GM20431 (cell line): ENCODE measurements around the gene LARP1.
"Not testable (repeated sequence)": the region's sequence is repeated elsewhere in the genome, so short reads cannot be mapped to it uniquely, and the experiment has no call there.

Experiments
- in situ Hi-C: fragments of 300-500 bp; cut with MseI, MboI; formaldehyde crosslinking; loops from one replicate; pipeline ENCODE4 v1.15.0; 2020; ENCODE audit warnings: low sequenced_read_pairs; ENCODE audit not compliant: unreplicated experiment

LARP1 gene

DNA sequence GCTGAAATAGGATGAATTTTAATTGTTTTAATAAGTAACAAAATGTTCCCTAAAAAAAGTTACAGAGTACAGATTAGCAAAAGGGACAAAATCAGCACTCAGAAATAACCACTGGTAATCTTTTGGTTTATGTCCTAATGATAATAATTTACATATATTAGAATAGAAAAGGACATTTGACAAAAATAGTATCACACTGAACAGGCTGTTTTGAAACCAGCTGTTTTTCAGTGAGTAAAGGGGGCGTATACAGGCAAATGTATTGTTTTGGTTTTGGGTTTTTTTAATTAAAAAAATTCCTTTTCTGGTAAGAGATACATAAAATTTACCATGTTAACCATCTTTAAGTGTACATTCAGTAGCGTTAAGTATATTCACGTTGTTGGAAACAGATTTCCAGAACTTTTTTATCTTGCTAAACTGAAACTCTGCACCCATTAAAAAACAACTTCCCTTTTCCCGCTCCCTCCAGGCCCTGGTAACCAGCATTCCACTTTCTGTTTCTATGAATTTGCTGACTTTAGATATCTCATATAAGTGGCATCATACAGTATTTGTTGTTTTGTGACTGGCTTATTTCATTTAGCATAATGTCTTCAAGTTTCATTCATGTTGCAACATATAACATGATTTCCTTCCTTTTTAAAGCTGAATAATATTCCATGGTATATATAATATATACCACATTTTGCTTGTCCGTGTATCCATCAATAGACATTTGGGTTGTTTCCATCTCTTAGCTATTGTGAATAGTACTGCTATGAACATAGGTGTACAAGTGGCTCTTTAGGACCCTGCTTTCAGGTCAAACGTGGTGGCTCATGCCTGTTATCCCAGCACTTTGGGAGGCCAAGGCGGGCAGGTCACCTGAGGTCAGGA is 20.6 kb upstream of the LARP1 start:
- in situ Hi-C loops = no loop called here

GRCh38 chr5:154735362-154735761 is 19.8 kb upstream of the LARP1 start:
- in situ Hi-C loops = not testable (repeated sequence)

- in situ Hi-C loops = not testable (repeated sequence)
Measured at GRCh38 chr5:154736372-154736771, 18.8 kb upstream of the LARP1 start.

GRCh38 chr5:154737667-154738320 is 17.4 kb upstream of the LARP1 start:
- in situ Hi-C loops = no loop called here

DNA sequence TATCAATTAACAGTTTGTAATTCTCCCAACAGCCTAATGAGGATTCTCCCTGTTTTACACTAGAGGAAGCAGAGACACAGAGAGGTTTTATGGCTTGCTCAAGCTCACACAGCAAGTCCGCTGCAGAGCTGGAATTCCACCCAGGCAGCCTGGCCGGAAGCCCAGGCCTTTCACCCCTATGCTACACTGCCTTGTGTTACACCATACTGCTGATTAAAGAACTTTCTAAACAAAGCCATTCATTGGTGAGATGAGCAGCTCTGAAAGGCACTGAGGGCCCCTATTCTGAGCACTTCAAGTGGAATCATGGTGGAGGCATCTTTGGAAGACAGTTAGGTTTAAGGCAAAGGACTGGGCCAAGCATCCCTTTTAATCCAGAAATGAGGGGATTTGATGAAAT is 14.7 kb upstream of the LARP1 start:
- in situ Hi-C loops = no loop called here

DNA sequence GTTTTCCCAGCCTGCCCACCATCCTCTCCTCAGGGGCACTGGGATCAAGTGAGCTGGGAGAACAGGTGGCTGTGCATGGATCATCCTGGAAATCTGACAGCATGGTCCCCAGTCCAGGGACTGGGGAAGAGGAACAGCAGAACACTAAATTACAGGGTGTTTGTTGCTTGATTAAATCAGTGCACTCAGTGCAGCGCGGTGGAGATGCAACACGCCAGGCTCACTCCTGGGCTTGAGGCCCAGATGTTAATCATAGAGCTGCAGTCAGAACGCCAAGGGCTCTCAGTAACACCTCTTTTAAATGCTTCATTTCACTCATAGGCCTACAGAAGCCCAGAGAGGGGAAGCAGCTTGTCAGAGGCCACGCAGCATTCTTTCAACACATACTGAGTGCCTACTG is 14.2 kb upstream of the LARP1 start:
- in situ Hi-C loops = no loop called here

GRCh38 chr5:154741415-154741814 is 13.8 kb upstream of the LARP1 start:
- in situ Hi-C loops = no loop called here

DNA sequence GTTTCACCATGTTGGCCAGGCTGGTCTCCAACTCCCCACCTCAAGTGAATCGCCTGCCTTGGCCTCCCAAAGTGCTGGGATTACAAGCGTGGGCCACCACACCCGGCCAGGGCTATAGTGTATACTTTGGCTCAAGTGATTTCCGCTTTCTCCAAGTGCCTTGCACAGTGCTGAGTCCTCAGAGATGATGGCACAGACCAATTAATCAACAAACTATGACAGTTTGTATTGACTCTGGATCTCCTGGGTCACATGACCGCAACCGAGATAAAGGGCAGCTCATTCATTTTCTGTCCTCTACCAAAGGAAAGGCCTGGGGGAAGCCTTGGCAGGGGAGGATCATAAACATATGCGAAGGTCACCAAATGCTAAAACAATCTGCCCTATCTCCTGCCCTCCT is 11.4 kb upstream of the LARP1 start:
- in situ Hi-C loops = no loop called here

DNA sequence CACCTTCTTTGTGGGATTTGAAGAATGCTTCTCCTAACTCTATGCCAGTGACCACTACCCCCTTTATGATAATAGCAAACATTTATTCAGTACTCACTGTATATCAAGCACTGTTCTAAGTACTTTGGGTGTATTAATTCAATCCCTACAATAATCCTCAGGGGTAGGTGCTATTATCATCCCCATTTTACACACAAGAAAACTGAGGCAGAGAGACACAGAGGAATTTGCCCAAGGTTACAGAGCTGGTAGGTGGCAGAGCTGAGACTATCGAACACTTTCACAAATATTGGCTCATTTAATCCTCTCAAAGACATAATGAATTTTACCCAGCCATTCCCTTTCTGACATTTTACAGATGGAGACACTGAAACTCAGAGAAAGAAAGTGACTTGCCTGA is 9.8 kb upstream of the LARP1 start:
- in situ Hi-C loops = no loop called here

DNA sequence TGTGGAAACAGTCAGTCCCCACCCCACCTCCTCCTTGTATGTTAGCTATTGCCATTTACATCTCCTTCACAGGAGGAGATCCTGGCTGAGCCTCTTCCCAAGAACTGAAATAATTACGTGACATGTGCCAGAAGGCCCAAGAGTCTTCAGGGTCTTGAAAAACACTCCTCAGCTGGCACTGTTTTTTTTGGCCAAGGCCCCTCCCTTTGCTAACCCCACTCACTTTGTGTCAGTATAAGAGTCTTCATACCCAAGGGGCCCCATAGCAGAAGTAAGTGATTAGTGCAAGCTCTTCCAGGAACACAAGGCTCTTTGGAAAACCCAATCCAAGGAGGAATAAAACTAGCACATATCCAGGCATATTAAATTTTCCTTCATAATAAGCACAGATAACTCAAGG is 5.7 kb upstream of the LARP1 start:
- in situ Hi-C loops = no loop called here

GRCh38 chr5:154750641-154751040 is 4.5 kb upstream of the LARP1 start:
- in situ Hi-C loops = not testable (repeated sequence)

- in situ Hi-C loops = no loop called here
Measured at GRCh38 chr5:154751854-154752253, 3.3 kb upstream of the LARP1 start.

- in situ Hi-C loops = no loop called here
Measured at GRCh38 chr5:154753792-154754191, 1.4 kb upstream of the LARP1 start.

DNA sequence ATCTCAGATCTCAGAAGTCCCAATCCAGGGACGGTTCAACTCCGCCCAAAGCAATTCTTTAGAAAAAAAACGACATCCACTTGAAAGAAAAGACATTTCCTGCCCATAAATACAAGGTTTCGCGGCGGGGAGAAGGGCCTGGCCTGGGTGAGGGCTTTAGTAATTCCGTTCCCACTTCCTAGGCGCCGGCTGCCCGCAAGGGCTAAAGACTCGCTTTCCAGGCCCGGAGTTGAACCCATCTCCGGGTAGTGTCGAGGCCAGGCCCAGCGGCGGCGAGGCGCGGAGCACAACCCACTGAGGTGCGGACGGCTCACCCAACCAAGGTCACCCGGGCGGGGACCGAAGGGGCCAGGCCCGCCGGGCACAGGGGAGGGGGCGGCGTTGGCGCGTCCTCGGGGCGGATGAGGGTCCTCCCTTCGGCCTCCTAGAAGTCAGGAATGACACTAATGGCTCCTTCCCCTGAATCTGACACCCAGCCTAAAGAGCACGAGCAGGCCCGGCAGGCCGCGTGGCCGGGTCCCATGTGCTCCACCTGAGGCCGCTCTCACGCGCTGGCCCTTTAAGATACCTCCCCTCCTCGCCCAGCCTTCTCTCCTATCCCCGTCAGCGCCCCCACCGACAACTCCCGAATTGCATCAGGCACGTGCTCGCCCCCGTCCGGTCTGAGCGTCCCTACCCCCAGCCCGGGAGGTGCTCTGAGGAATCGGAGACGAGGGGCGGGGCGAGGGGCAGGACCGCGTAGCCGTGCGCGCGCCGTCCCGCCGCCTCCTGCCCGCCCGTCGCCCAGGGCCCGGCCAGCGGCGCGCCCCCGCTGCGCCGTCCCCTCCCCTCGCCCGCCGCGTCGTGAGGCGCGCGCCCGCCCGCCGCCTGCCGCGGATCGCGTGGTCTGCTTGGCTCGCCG is 467 bp upstream of the LARP1 start:
- in situ Hi-C loops = no loop called here

DNA sequence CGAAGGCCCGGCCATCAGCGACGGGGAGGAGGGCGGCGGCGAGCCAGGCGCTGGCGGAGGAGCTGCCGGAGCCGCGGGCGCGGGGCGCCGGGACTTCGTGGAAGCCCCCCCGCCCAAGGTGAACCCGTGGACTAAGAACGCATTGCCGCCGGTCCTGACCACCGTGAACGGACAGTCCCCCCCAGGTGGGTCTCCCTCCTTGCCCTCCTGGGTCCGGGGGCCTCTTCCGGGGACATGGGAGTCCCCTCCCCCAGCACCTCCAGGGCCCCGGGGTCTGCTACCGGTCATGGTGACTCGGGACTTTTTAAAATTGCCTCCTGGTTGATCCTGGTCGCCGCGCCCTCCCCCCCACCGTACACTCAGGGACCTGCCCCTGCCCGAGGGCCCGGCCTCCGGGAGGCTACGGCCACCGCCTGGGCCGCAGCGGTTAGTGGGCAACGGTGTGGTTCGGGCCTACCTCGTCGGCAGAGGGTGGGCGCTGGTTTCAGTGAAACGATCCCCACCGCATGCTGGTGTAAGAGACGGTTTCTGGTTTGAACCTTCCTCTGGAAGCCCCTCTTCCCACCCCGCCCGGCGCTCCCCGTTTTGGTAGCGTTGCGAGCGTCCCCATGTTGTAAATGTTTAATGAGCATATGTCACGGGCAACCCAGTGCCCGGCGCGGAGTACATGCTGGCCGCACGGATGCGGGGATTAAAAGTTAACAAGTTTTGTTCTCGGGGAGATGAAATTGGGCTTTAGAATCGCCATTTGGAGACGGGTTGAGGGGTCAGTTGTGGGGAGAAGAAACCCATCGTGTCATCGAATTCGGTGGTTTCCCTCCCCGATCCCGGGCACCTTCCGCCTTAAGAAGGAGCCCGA is 1.1 kb downstream of the LARP1 start:
- in situ Hi-C loops = no loop called here

GRCh38 chr5:154756868-154757813 is 2.0 kb downstream of the LARP1 start:
- in situ Hi-C loops = no loop called here

GRCh38 chr5:154757814-154758406 is 2.7 kb downstream of the LARP1 start:
- in situ Hi-C loops = no loop called here

- in situ Hi-C loops = no loop called here
Measured at GRCh38 chr5:154758493-154758892, 3.3 kb downstream of the LARP1 start.
